Skeletal muscle satellite cell (primary cell): ENCODE data around the gene LRRC75B.
"Not testable (repeated sequence)": the region's sequence is repeated elsewhere in the genome, so short reads cannot be mapped to it uniquely, and the experiment has no call there.

Experiments
- H3K27me3 ChIP-seq: 2 replicates; pipeline ENCODE4 v1.7.0; 2013; ENCODE audit warnings: low read length; ENCODE audit not compliant: control insufficient read depth, insufficient read depth
- H3K36me3 ChIP-seq: 2 replicates; pipeline ENCODE4 v1.7.0; 2013; ENCODE audit warnings: mild to moderate bottlenecking, control low read depth, low read length; ENCODE audit not compliant: insufficient read depth
- H3K4me1 ChIP-seq: 2 replicates; pipeline ENCODE4 v1.7.0; 2013; ENCODE audit warnings: low read length; ENCODE audit not compliant: control insufficient read depth, insufficient read depth
- H3K4me2 ChIP-seq: 2 replicates; pipeline ENCODE4 v1.7.0; 2013; ENCODE audit warnings: mild to moderate bottlenecking, low read length
- H3K4me3 ChIP-seq: 2 replicates; pipeline ENCODE4 v1.7.0; 2013; ENCODE audit warnings: low read length
- H3K9ac ChIP-seq: 2 replicates; pipeline ENCODE4 v1.7.0; 2013; ENCODE audit warnings: mild to moderate bottlenecking, low read depth, low read length, moderate library complexity
- H3K9me3 ChIP-seq: replicated peaks from 2 replicates; pipeline ENCODE4 v1.7.0; 2013; ENCODE audit warnings: mild to moderate bottlenecking, control low read depth, low read length

LRRC75B gene

GRCh38 chr22:24599958-24600715 is 7.3 kb upstream of the LRRC75B start:
- H3K4me3 ChIP-seq, H3K9ac ChIP-seq, H3K4me1 ChIP-seq, H3K4me2 ChIP-seq, H3K36me3 ChIP-seq, H3K27me3 ChIP-seq, H3K9me3 ChIP-seq: not testable (repeated sequence)

- Histone ChIP-seq H3K9ac (no peak overlapping the region), H3K4me3 (no peak overlapping the region), H3K36me3 (no peaks in the 10 kb centered on the region), H3K4me1 (no peaks in the 10 kb centered on the region), H3K27me3 (no peaks in the 10 kb centered on the region), H3K4me2 (no peak overlapping the region), H3K9me3 (no peaks in the 10 kb centered on the region)
Observed at GRCh38 chr22:24599514-24599913, 6.6 kb upstream of the LRRC75B start.

- H3K27me3 ChIP-seq, H3K4me3 ChIP-seq, H3K9ac ChIP-seq, H3K36me3 ChIP-seq, H3K4me2 ChIP-seq, H3K4me1 ChIP-seq, H3K9me3 ChIP-seq: not testable (repeated sequence)
Observed at GRCh38 chr22:24597076-24597475, 4.2 kb upstream of the LRRC75B start.

- H3K4me1 ChIP-seq: peaks cover 5% of the 10 kb centered on the region
- no peaks in the 10 kb centered on the region for H3K36me3 ChIP-seq
- no peaks in the 10 kb centered on the region for H3K27me3 ChIP-seq
- H3K9ac ChIP-seq: no peak overlapping the region
- no peak overlapping the region for H3K4me2 ChIP-seq
- H3K4me3 ChIP-seq: no peak overlapping the region
- no peaks in the 10 kb centered on the region for H3K9me3 ChIP-seq
Observed at GRCh38 chr22:24595863-24596262, 3.0 kb upstream of the LRRC75B start.

GRCh38 chr22:24595228-24595627 is 2.4 kb upstream of the LRRC75B start:
- Histone ChIP-seq H3K4me3 (no peak overlapping the region), H3K4me1 (peaks cover 5% of the 10 kb centered on the region), H3K9ac (no peak overlapping the region), H3K9me3 (no peaks in the 10 kb centered on the region), H3K36me3 (no peaks in the 10 kb centered on the region), H3K4me2 (no peak overlapping the region), H3K27me3 (no peaks in the 10 kb centered on the region)

- peaks cover 5% of the 10 kb centered on the region for H3K4me1 ChIP-seq
- no peak overlapping the region for H3K4me3 ChIP-seq
- H3K27me3 ChIP-seq: no peaks in the 10 kb centered on the region
- no peak overlapping the region for H3K4me2 ChIP-seq
- no peak overlapping the region for H3K9ac ChIP-seq
- H3K36me3 ChIP-seq: no peaks in the 10 kb centered on the region
- no peaks in the 10 kb centered on the region for H3K9me3 ChIP-seq
Observed at GRCh38 chr22:24594569-24595120, 1.8 kb upstream of the LRRC75B start.

- H3K4me3 ChIP-seq: no peak overlapping the region
- peaks cover 5% of the 10 kb centered on the region for H3K4me1 ChIP-seq
- H3K4me2 ChIP-seq: no peak overlapping the region
Observed at GRCh38 chr22:24593836-24594568, 1.1 kb upstream of the LRRC75B start.

GRCh38 chr22:24593559-24593835 is 624 bp upstream of the LRRC75B start:
- H3K36me3 ChIP-seq, H3K9me3 ChIP-seq, H3K4me1 ChIP-seq, H3K27me3 ChIP-seq: not testable (repeated sequence)
- Histone ChIP-seq H3K4me3 (peak overlapping the region; percentile 76), H3K4me2 (peak overlapping the region; percentile 96), H3K9ac (peak overlapping the region; percentile 81)

More at GRCh38 chr22:24593836-24594568, 1.1 kb upstream of the LRRC75B start:
- H3K9me3 ChIP-seq: no peaks in the 10 kb centered on the region
- H3K9ac ChIP-seq: no peak overlapping the region
- no peaks in the 10 kb centered on the region for H3K27me3 ChIP-seq
- H3K36me3 ChIP-seq: no peaks in the 10 kb centered on the region

GRCh38 chr22:24592058-24592850 is 619 bp downstream of the LRRC75B start:
- Histone ChIP-seq H3K9ac (peak overlapping the region; percentile 81), H3K9me3 (no peaks in the 10 kb centered on the region), H3K27me3 (no peaks in the 10 kb centered on the region), H3K4me1 (peaks cover 5% of the 10 kb centered on the region), H3K4me2 (peak overlapping the region; percentile 96), H3K36me3 (no peaks in the 10 kb centered on the region), H3K4me3 (peak overlapping the region; percentile 76)

GRCh38 chr22:24591286-24591830 is 1.5 kb downstream of the LRRC75B start:
- Histone ChIP-seq H3K4me3 (no peak overlapping the region), H3K36me3 (no peaks in the 10 kb centered on the region), H3K4me2 (no peak overlapping the region), H3K4me1 (peaks cover 5% of the 10 kb centered on the region), H3K9me3 (no peaks in the 10 kb centered on the region), H3K27me3 (no peaks in the 10 kb centered on the region), H3K9ac (no peak overlapping the region)

- H3K4me1 ChIP-seq: peaks cover 5% of the 10 kb centered on the region
- H3K9ac ChIP-seq: no peak overlapping the region
- no peak overlapping the region for H3K4me3 ChIP-seq
- H3K36me3 ChIP-seq: no peaks in the 10 kb centered on the region
- H3K27me3 ChIP-seq: no peaks in the 10 kb centered on the region
- no peaks in the 10 kb centered on the region for H3K9me3 ChIP-seq
- no peak overlapping the region for H3K4me2 ChIP-seq
Observed at GRCh38 chr22:24590596-24591173, 2.2 kb downstream of the LRRC75B start.
